Measurements from ENCODE around the gene CD163L1.

The CD163L1 gene

GRCh38 chr12:7321624-7322023 lies 122.3 kb downstream of the CD163L1 start:
- DNase-seq = no peak

GRCh38 chr12:7319930-7320329 lies 124.0 kb downstream of the CD163L1 start:
- DNase-seq = no peak

GRCh38 chr12:7310070-7310469 lies 133.9 kb downstream of the CD163L1 start:
- no peak for DNase-seq

Data from NCI-H524 treated with DMSO at 0.1 percent for 48 hours (cell line).